ENCODE measurements around the gene GUCY1A2.
"Not testable (repeated sequence)": the region's sequence is repeated elsewhere in the genome, so short reads cannot be mapped to it uniquely, and the experiment has no call there.

GUCY1A2 gene

GRCh38 chr11:106920899-106921509 is 97.3 kb downstream of the GUCY1A2 start:
- no peak for TF ChIP-seq CTCF (IDR thresholded peaks at IDR 0.05; ENCODE audit: low read length, missing control alignments)
- H3K4me3 ChIP-seq (replicated peaks; ENCODE audit: low read depth, low read length), result no peak overlapping the region
- peak; percentile 10 for DNase-seq (ENCODE audit: low read depth)

DNA sequence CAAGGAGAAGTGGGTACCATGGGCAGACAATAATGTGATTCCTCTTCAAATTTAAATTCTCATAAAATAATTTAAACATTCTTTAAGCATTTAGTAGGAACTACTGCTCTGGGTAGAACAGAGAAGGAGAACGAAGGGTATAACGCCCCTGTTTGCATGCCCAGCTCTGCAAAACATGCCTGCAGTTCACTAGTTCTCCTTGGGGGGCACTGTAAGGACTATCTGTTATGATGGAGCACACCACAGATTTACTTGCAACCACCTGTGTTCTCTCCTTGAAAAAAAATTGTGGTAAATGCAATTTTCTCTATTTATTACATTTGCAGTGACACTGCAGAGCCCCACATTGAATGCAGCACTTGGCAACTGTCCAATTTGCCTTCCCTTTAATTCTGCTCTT is 100.3 kb downstream of the GUCY1A2 start:
- DNase-seq (ENCODE audit: low read depth), result peak; percentile 13
- peak; percentile 51 for TF ChIP-seq CTCF (IDR thresholded peaks at IDR 0.05; ENCODE audit: low read length, missing control alignments)
- no peak overlapping the region for H3K4me3 ChIP-seq (replicated peaks; ENCODE audit: low read depth, low read length)

DNA sequence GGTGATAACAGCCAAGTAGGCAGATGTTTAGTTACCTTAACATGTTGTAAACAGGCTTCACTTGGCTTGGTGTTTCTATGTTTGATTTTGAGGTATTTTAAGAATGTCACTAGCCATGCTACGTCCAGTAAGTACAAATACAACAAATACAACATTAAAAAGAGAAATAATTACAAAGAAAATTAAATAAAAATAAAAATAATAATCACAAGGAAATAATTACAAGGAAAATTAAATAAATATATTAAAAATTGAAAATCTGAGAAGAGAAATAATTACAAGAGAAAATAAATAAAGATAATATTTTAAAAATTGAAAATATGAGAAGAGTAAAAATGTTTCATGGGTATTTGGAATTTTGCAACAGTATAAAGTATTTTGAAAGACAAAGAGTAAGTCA is 103.9 kb downstream of the GUCY1A2 start:
- TF ChIP-seq CTCF (IDR thresholded peaks at IDR 0.05; ENCODE audit: low read length, missing control alignments), result no peak
- no peak overlapping the region for H3K4me3 ChIP-seq (replicated peaks; ENCODE audit: low read depth, low read length)
- no peak for DNase-seq (ENCODE audit: low read depth)

GRCh38 chr11:106913141-106913540 is 105.1 kb downstream of the GUCY1A2 start:
- DNase-seq (ENCODE audit: low read depth), result no peak
- no peak overlapping the region for H3K4me3 ChIP-seq (replicated peaks; ENCODE audit: low read depth, low read length)
- TF ChIP-seq CTCF (IDR thresholded peaks at IDR 0.05; ENCODE audit: low read length, missing control alignments), result no peak

- DNase-seq (ENCODE audit: low read depth), result peak; percentile 7
- TF ChIP-seq CTCF (IDR thresholded peaks at IDR 0.05; ENCODE audit: low read length, missing control alignments), result no peak
- H3K4me3 ChIP-seq (replicated peaks; ENCODE audit: low read depth, low read length), result no peak overlapping the region
Measured at GRCh38 chr11:106904826-106905225, 113.5 kb downstream of the GUCY1A2 start.

- H3K4me3 ChIP-seq (replicated peaks; ENCODE audit: low read depth, low read length), result no peak overlapping the region
- no peak for TF ChIP-seq CTCF (IDR thresholded peaks at IDR 0.05; ENCODE audit: low read length, missing control alignments)
- no peak for DNase-seq (ENCODE audit: low read depth)
Measured at GRCh38 chr11:106889718-106890117, 128.6 kb downstream of the GUCY1A2 start.

DNA sequence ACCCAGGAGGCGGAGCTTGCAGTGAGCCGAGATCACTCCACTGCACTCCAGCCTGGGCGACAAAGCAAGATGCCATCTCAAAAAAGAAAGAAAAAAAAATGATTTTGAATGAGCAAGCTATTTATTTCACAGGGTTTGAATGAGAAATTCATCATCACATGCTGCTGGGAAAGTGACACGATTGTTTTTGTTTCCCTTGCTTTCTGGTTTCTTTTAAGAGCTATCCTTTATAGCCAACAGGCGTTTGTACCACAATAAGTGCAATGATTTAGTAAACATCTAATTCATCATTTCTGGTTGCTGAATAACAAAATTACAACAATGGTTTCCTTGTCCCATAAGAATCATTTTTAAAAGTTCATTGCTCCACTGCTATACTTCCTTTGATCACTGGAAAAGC is 129.9 kb downstream of the GUCY1A2 start:
- H3K4me3 ChIP-seq (replicated peaks; ENCODE audit: low read depth, low read length), result no peak overlapping the region
- TF ChIP-seq CTCF (IDR thresholded peaks at IDR 0.05; ENCODE audit: low read length, missing control alignments), result no peak
- DNase-seq (ENCODE audit: low read depth), result no peak

DNA sequence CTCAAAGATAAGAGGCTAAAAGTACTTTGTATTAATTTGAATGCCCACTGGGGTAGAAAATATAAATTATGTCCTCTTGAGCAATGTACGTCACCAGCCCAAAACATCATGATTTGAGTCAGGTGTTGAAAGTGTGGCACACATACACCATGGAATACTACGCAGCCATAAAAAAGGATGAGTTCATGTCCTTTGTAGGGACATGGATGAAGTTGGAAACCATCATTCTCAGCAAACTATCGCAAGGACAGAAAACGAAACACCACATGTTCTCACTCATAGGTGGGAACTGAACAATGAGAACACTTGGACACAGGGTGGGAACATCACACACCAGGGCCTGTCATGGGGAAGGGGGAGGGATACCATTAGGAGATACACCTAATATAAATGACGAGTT is 134.6 kb downstream of the GUCY1A2 start:
- not testable (repeated sequence) for H3K4me3 ChIP-seq (replicated peaks; ENCODE audit: low read depth, low read length); DNase-seq (ENCODE audit: low read depth)
